CD4-positive, alpha-beta memory T cell (primary cell): ENCODE results near the gene SETD9. TPM values are rescaled to one million over a fixed set of nuclear protein-coding genes. Genes with fewer than 3 reads are reported as not detected.
A peak's percentile ranks its signal among the peaks of the same experiment; 100 is the strongest.

ENCODE experiments used
- CTCF ChIA-PET: fragments of 350-600 bp; sonication (Branson Sonifier 250); formaldehyde crosslinking; loops from one replicate; lab custom pipeline; 2021; ENCODE audit warnings: inconsistent platforms; ENCODE audit not compliant: partially characterized antibody; lab: Charles Lee
- POLR2A ChIA-PET: fragments of 350-600 bp; sonication (Branson Sonifier 250); formaldehyde crosslinking; loops from one replicate; lab custom pipeline; 2021; ENCODE audit not compliant: partially characterized antibody; lab: Charles Lee
- DNase-seq, 5 donors: peaks; one replicate each; pipeline versions ENCODE4 v3.0.0 to v3.0.0-alpha.2; 2020 to 2022; ENCODE audit warnings: mixed read lengths in 1 of 5
- H3K27ac ChIP-seq: one replicate; pipeline ENCODE4 v1.7.0; 2013; ENCODE audit warnings: low read depth, low read length
- H3K27me3 ChIP-seq: 2 replicates; pipeline ENCODE4 v1.7.0; 2013; ENCODE audit warnings: mild to moderate bottlenecking, low read length, moderate library complexity; ENCODE audit not compliant: insufficient read depth
- H3K36me3 ChIP-seq: 2 replicates; pipeline ENCODE4 v1.7.0; 2013; ENCODE audit warnings: mild to moderate bottlenecking, low read length, moderate library complexity; ENCODE audit not compliant: insufficient read depth
- H3K4me1 ChIP-seq: 2 replicates; pipeline ENCODE4 v1.7.0; 2013; ENCODE audit warnings: mild to moderate bottlenecking, low read length, moderate library complexity; ENCODE audit not compliant: insufficient read depth
- H3K4me3 ChIP-seq, 2 donors: one replicate each; pipeline ENCODE4 v1.7.0; 2013; ENCODE audit warnings: low read length in 2 of 2, mild to moderate bottlenecking in 1 of 2
- H3K9me3 ChIP-seq, 2 donors: one replicate each; pipeline ENCODE4 v1.7.0; 2013; ENCODE audit warnings: low read length in 2 of 2, control low read depth in 1 of 2; ENCODE audit not compliant: control insufficient read depth in 1 of 2
- H3K27ac Mint-ChIP-seq, 7 donors: one replicate each; pipeline ENCODE4 v1.8.0; 2020 to 2021; ENCODE audit warnings: mixed read lengths in 7 of 7, mild to moderate bottlenecking in 6 of 7, inconsistent platforms in 3 of 7, moderate library complexity in 3 of 7
- H3K27me3 Mint-ChIP-seq, 2 donors: one replicate each; pipeline ENCODE4 v1.8.0; 2020 to 2021; ENCODE audit warnings: mixed read lengths in 2 of 2
- H3K36me3 Mint-ChIP-seq, 2 donors: one replicate each; pipeline ENCODE4 v1.8.0; 2020 to 2021; ENCODE audit warnings: mixed read lengths in 2 of 2, inconsistent platforms in 1 of 2, mild to moderate bottlenecking in 1 of 2
- H3K4me1 Mint-ChIP-seq, 4 donors: one replicate each; pipeline ENCODE4 v1.8.0; 2020 to 2021; ENCODE audit warnings: mixed read lengths in 4 of 4, mild to moderate bottlenecking in 1 of 4
- H3K4me3 Mint-ChIP-seq, 8 donors: one replicate each; pipeline ENCODE4 v1.8.0; 2020 to 2021; ENCODE audit warnings: mixed read lengths in 8 of 8, mild to moderate bottlenecking in 7 of 8, moderate library complexity in 6 of 8, inconsistent platforms in 3 of 8
- H3K9me3 Mint-ChIP-seq, 8 donors: one replicate each; pipeline ENCODE4 v1.8.0; 2020 to 2021; ENCODE audit warnings: mixed read lengths in 8 of 8, mild to moderate bottlenecking in 5 of 8, inconsistent platforms in 3 of 8, moderate library complexity in 1 of 8
- intact Hi-C: fragments of 100-400 bp; cut with micrococcal nuclease; formaldehyde crosslinking; loops from one replicate; pipeline ENCODE4 v1.15.1; 2023
- polyA plus RNA-seq, 2 donors: library from polyadenylated mRNA; unstranded; fragments of 300-500 nt; fragmentation: Illumina TruSeq; gene quantifications; one replicate each; pipeline ENCODE4 v1.2.3, GENCODE V29; 2021
- total RNA-seq, 2 experiments: library from RNA; stranded (reverse); gene quantifications; one replicate each; pipeline ENCODE4 v1.2.3, GENCODE V29; 2021

The SETD9 gene, protein sequence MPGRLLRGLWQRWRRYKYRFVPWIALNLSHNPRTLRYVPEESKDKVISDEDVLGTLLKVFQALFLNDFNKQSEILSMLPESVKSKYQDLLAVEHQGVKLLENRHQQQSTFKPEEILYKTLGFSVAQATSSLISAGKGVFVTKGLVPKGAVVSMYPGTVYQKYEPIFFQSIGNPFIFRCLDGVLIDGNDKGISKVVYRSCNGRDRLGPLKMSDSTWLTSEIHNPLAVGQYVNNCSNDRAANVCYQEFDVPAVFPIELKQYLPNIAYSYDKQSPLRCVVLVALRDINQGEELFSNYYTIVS
- total RNA-seq (1 to 10 TPM; 3.8 to 6.8 TPM), polyA plus RNA-seq (10 to 100 TPM in 1 of 2 donors, 1 to 10 TPM in 1; 8.2 to 11.1 TPM)

DNA sequence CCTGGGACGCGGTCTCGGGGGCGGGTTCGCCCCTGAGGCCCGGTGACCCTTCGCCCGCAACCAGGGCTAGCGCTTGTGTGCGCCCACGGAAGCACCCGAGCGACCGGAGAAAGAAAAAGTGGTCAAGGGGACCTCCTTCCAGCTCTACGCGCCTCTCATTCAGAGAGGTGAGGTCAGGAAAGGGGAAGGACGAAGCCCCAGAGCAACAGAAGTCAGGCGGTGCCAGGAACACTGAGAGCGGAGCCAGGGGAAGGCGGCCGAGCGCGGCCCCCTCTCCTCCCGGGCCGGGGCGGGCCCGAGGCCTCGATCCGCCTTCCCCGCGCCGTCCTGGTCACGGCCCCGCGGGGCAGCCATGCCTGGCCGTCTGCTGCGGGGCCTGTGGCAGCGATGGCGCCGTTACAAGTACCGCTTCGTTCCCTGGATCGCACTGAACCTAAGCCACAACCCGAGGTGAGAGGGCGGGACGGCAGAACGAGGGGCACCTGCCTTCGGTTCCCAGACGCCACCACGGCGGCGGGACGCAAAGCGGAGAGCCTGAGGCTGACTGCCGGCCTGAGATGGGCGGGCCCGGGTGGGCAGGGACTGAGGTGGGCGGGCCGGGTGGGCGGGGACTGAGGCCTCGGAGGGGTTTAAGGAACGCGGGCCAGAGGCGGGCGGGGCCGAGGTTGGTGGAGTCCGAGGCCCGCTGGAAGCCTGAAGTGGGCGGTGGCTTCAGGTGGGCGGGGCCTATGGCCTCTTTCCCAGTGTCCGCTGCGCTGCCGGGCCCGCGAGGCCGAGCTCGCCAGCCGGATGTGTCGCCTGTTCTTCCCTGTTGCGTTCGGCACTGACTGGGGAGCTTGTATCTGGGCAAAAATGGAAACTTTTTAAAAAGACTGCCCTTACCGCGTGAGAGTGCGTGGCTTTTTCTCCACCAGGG lies at the start of gene SETD9:
SETD9 (plus strand) TSS at position 303 of the 916 bp plus-strand sequence; CDS start at position 353, 50 bp downstream.
- CTCF ChIA-PET: interaction anchor here (0.6 to 3.5 kb wide), 5 partner anchors 9 to 1551 kb away, joined by 3 to 29 read pairs (median 10); no protein-coding TSS in a partner anchor
- intact Hi-C loops: loop anchor here (1.0 to 5.0 kb wide), 6 partner anchors 43 to 1603 kb away; partner anchors contain the start of genes DHX29, MAP3K1, MIER3 and MTREX
- Histone ChIP-seq H3K4me3 (peak within 1 kb of the TSS; percentile 88 to 97), H3K27me3 (no peaks in the 10 kb centered on the region), H3K36me3 (no peaks in the 10 kb centered on the region), H3K9me3 (no peaks in the 10 kb centered on the region), H3K27ac (peak within 1 kb of the TSS; percentile 62), H3K4me1 (peaks cover 15% of the 10 kb centered on the region)
- H3K4me1 Mint-ChIP-seq: peaks cover 15 to 25% (median 17%) of the 10 kb centered on the region in 4 donors
- H3K9me3 Mint-ChIP-seq: peaks cover 0 to 6% (median 3%) of the 10 kb centered on the region in 8 donors
- peak; percentile 76 to 83 (median 81) for DNase-seq
- H3K36me3 Mint-ChIP-seq: peaks cover 0 to 3% of the 10 kb centered on the region in 2 donors
- peak within 1 kb of the TSS; percentile 65 to 95 (median 92) for H3K27ac Mint-ChIP-seq
- H3K27me3 Mint-ChIP-seq: no peaks in the 10 kb centered on the region
- POLR2A ChIA-PET: interaction anchor here (0.5 to 2.1 kb wide), 12 partner anchors 9 to 322 kb away, joined by 3 to 20 read pairs (median 4); partner anchors contain the start of gene GPBP1
- H3K4me3 Mint-ChIP-seq: peak within 1 kb of the TSS; percentile 89 to 98 (median 92)

DNA sequence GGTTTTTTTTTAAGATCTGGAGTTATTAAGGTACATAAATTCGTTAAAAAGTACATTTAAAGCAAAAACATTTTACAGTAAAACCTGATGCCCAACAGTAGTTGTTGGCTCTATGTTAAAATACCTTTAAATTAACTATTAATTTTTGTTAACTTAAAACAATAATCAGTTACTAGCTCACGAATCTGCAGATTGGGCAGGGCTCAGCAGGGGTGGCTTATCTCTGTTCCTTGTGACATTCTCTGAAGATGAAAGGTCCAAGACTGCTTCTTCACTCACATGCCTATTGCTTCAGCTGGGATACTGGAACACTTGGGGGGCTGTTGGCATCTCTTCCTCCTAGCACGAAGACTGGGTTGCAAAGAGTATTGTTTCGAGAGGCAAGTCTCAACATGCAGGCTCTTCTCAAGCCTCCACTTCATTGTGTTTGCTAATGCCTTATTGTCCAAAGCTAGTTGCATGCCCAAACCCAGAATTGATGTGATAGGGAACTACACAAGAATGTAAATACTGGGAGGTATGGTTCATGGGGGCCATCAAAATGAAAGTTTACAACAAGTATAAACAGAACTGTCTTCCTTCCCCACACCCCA lies 47.4 kb upstream of the SETD9 start:
- Mint-ChIP-seq H3K4me3 (no peak overlapping the region), H3K4me1 (peaks cover 17 to 38% (median 25%) of the 10 kb centered on the region in 4 donors), H3K36me3 (peaks cover 45 to 75% of the 10 kb centered on the region in 2 donors), H3K27me3 (no peaks in the 10 kb centered on the region), H3K9me3 (no peaks in the 10 kb centered on the region), H3K27ac (peak overlapping the region in 5 of 7 donors; percentile 25 to 78 (median 39))
- DNase-seq: no peak
- POLR2A ChIA-PET: interaction anchor here (1.0 kb wide), 1 partner anchor 193 kb away, joined by 3 read pairs; no protein-coding TSS in a partner anchor
- CTCF ChIA-PET: interaction anchor here (0.7 to 4.8 kb wide), 2 partner anchors 416 to 591 kb away, joined by 3 to 18 read pairs; no protein-coding TSS in a partner anchor
- peaks cover 13% of the 10 kb centered on the region for H3K4me1 ChIP-seq
- H3K9me3 ChIP-seq: no peaks in the 10 kb centered on the region
- no peak overlapping the region for H3K27ac ChIP-seq
- H3K4me3 ChIP-seq: no peak overlapping the region
- intact Hi-C loops: no loop called here
- peaks cover 52% of the 10 kb centered on the region for H3K36me3 ChIP-seq
- no peaks in the 10 kb centered on the region for H3K27me3 ChIP-seq

DNA sequence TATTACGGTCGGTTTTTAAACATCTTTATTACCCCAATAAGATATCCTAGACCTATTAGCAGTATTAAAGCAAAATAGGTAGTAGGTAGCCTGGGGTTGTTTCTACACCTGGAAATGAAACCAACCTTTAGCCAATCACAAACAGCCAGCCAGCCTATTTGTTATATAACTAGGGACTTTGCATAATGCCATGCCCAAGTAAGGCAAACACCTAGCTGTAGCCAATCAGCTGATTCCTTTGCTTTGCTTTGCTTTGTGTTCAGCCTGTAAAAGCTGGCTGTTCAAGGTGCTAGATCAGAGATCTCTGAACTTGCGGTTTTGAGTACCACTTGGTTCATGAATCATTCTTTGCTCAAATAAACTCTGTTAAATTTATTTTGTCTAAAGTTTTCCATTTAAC lies 46.5 kb upstream of the SETD9 start:
- intact Hi-C loops: no loop called here
- H3K4me1 Mint-ChIP-seq: peaks cover 13 to 32% (median 23%) of the 10 kb centered on the region in 4 donors
- Histone ChIP-seq H3K27ac (no peak overlapping the region), H3K4me3 (no peak overlapping the region), H3K4me1 (peaks cover 9% of the 10 kb centered on the region), H3K9me3 (no peaks in the 10 kb centered on the region), H3K27me3 (no peaks in the 10 kb centered on the region), H3K36me3 (peaks cover 55% of the 10 kb centered on the region)
- CTCF ChIA-PET: interaction anchor here (4.8 kb wide), 1 partner anchor 592 kb away, joined by 18 read pairs; no protein-coding TSS in a partner anchor
- DNase-seq: peak in 2 of 5 donors; percentile 9 to 18
- H3K9me3 Mint-ChIP-seq: no peaks in the 10 kb centered on the region
- no peaks in the 10 kb centered on the region for H3K27me3 Mint-ChIP-seq
- POLR2A ChIA-PET: no interaction called here
- H3K27ac Mint-ChIP-seq: peak overlapping the region in 1 of 7 donors; percentile 20
- no peak overlapping the region for H3K4me3 Mint-ChIP-seq
- peaks cover 45 to 77% of the 10 kb centered on the region in 2 donors for H3K36me3 Mint-ChIP-seq

DNA sequence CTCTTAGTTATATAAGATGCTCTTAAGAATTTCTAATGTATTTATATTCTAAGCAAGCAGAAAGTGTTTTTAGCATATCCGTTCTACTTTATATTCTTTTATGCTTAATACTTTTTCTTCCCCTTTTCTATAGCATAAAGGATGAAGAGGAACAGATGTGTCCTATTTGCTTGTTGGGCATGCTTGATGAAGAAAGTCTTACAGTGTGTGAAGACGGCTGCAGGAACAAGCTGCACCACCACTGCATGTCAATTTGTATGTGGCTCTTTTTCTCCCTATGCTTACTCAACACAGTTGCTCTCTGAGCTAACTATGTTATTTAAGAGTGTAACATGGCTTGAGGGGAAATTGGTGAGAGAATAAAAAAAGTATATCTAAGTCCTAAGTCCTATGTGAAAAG lies 37.6 kb upstream of the SETD9 start:
- POLR2A ChIA-PET: no interaction called here
- Mint-ChIP-seq H3K4me1 (peaks cover 21 to 43% (median 32%) of the 10 kb centered on the region in 4 donors), H3K9me3 (no peaks in the 10 kb centered on the region), H3K27me3 (no peaks in the 10 kb centered on the region), H3K36me3 (peaks cover 62 to 84% of the 10 kb centered on the region in 2 donors), H3K4me3 (peak overlapping the region in 3 of 8 donors; percentile 1 to 4 (median 2)), H3K27ac (peak overlapping the region in 4 of 7 donors; percentile 0 to 62 (median 27))
- H3K4me1 ChIP-seq: peaks cover 21% of the 10 kb centered on the region
- CTCF ChIA-PET: interaction anchor here (1.1 kb wide), 1 partner anchor 601 kb away, joined by 3 read pairs; no protein-coding TSS in a partner anchor
- DNase-seq: no peak
- no peaks in the 10 kb centered on the region for H3K9me3 ChIP-seq
- no peaks in the 10 kb centered on the region for H3K27me3 ChIP-seq
- no peak overlapping the region for H3K27ac ChIP-seq
- H3K4me3 ChIP-seq: no peak overlapping the region
- intact Hi-C loops: loop anchor here (2.0 kb wide), 1 partner anchor 17 kb away; no protein-coding TSS in a partner anchor
- peaks cover 86% of the 10 kb centered on the region for H3K36me3 ChIP-seq

DNA sequence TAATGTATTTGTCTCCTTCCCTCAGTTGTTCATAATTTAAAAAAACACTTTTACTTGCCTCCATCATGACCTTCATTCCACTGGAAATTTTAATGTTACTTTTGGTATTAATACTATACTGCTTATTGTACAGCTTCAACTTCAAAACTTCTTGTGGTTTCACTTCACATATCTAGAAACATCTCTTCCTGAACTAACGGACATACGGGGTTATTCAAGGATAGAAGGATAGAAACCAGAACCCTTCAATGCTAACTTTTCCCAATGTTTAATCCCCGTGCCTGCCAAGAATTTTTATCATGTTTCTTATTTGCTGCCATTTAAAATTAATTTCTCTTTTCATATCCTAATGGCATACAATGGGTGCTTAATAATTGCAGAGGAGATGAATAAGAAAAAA lies 36.3 kb upstream of the SETD9 start:
- Histone ChIP-seq H3K27me3 (no peaks in the 10 kb centered on the region), H3K4me1 (peaks cover 21% of the 10 kb centered on the region), H3K36me3 (peaks cover 79% of the 10 kb centered on the region), H3K9me3 (no peaks in the 10 kb centered on the region), H3K4me3 (no peak overlapping the region), H3K27ac (no peak overlapping the region)
- H3K27me3 Mint-ChIP-seq: no peaks in the 10 kb centered on the region
- no peak for DNase-seq
- H3K9me3 Mint-ChIP-seq: no peaks in the 10 kb centered on the region
- H3K27ac Mint-ChIP-seq: peak overlapping the region in 5 of 7 donors; percentile 23 to 92 (median 83)
- H3K4me3 Mint-ChIP-seq: peak overlapping the region in 2 of 8 donors; percentile 31 to 35
- intact Hi-C loops: no loop called here
- peaks cover 71 to 87% of the 10 kb centered on the region in 2 donors for H3K36me3 Mint-ChIP-seq
- ChIA-PET CTCF (interaction anchor here (1.0 to 3.1 kb wide), 6 partner anchors 15 to 612 kb away, joined by 3 to 14 read pairs (median 4); no protein-coding TSS in a partner anchor), POLR2A (no interaction called here)
- H3K4me1 Mint-ChIP-seq: peaks cover 27 to 47% (median 33%) of the 10 kb centered on the region in 4 donors

DNA sequence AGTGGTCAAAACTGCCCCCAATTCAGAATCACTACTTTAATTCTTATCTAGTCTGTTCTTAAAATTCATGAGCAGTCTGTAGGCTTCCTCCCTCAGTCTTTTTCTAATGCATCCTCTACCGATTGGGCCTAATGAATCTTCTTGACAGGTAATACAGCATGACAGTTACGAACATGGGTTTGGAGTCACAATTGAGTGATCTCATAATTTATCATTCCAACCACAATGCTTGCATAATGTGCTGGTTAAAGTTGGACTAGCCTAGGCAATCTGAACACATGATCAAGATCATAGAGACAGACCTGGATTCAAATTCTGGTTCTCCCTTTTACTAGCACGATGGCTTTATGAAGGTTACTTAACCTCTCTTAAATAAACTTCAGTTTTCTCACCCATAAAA lies 33.1 kb upstream of the SETD9 start:
- no peaks in the 10 kb centered on the region for H3K27me3 Mint-ChIP-seq
- ChIA-PET CTCF (no interaction called here), POLR2A (no interaction called here)
- Histone ChIP-seq H3K4me3 (no peak overlapping the region), H3K4me1 (peaks cover 21% of the 10 kb centered on the region), H3K36me3 (peaks cover 80% of the 10 kb centered on the region), H3K27ac (no peak overlapping the region), H3K9me3 (no peaks in the 10 kb centered on the region), H3K27me3 (no peaks in the 10 kb centered on the region)
- DNase-seq: no peak
- peaks cover 28 to 45% (median 30%) of the 10 kb centered on the region in 4 donors for H3K4me1 Mint-ChIP-seq
- no peak overlapping the region for H3K4me3 Mint-ChIP-seq
- H3K9me3 Mint-ChIP-seq: no peaks in the 10 kb centered on the region
- peak overlapping the region in 2 of 7 donors; percentile 0 to 43 for H3K27ac Mint-ChIP-seq
- intact Hi-C loops: no loop called here
- peaks cover 74 to 89% of the 10 kb centered on the region in 2 donors for H3K36me3 Mint-ChIP-seq
